Activated naive CD8-positive, alpha-beta T cell treated with anti-CD3 and anti-CD28 coated beads for 36 hours (primary cell): ENCODE data around the gene GUCY1A1. TPM values are rescaled to one million over a fixed set of nuclear protein-coding genes. Genes with fewer than 3 reads are reported as not detected.

Source experiments
- total RNA-seq, 2 experiments: library from RNA; stranded (reverse); gene quantifications; one replicate each; pipeline ENCODE4 v1.2.3, GENCODE V29; 2021

GUCY1A1 gene
- total RNA-seq, 2 experiments from 2014 or later = 0.04 to 0.14 TPM

Other genes with a start within 250 kb of the GUCY1A1 start
- under 1 TPM; 0.20 to 0.27 TPM for gene GUCY1B1, start 92.2 kb downstream of the GUCY1A1 start, total RNA-seq
- not detected for gene ASIC5, start 199.4 kb downstream of the GUCY1A1 start, total RNA-seq
- gene TDO2, start 236.8 kb downstream of the GUCY1A1 start, total RNA-seq = under 1 TPM; 0.16 to 0.18 TPM